Endothelial cell (in vitro differentiated cells): ENCODE measurements around the gene GBA2. TPM values are rescaled to one million over a fixed set of nuclear protein-coding genes. Genes with fewer than 3 reads are reported as not detected.

Experiments used
- DNase-seq: peaks from one replicate; pipeline ENCODE4 v3.0.0; 2021; ENCODE audit warnings: low spot score
- H3K27ac Mint-ChIP-seq: one replicate; pipeline ENCODE4 v1.8.0; 2021; ENCODE audit warnings: mixed read lengths, inconsistent platforms; ENCODE audit not compliant: unreplicated experiment
- H3K27me3 Mint-ChIP-seq: one replicate; pipeline ENCODE4 v1.8.0; 2021; ENCODE audit warnings: mild to moderate bottlenecking, moderate library complexity, mixed read lengths, inconsistent platforms; ENCODE audit not compliant: unreplicated experiment
- H3K36me3 Mint-ChIP-seq: one replicate; pipeline ENCODE4 v1.8.0; 2021; ENCODE audit warnings: mild to moderate bottlenecking, low read depth, mixed read lengths, inconsistent platforms; ENCODE audit not compliant: unreplicated experiment
- H3K4me1 Mint-ChIP-seq: one replicate; pipeline ENCODE4 v1.8.0; 2021; ENCODE audit warnings: mild to moderate bottlenecking, mixed read lengths, inconsistent platforms; ENCODE audit not compliant: unreplicated experiment
- H3K4me3 Mint-ChIP-seq: one replicate; pipeline ENCODE4 v1.8.0; 2021; ENCODE audit warnings: mild to moderate bottlenecking, mixed read lengths, inconsistent platforms; ENCODE audit not compliant: unreplicated experiment
- H3K9me3 Mint-ChIP-seq: one replicate; pipeline ENCODE4 v1.8.0; 2021; ENCODE audit warnings: mixed read lengths, inconsistent platforms; ENCODE audit not compliant: unreplicated experiment
- CTCF ChIP-seq: fragments of 200-600 bp; sonication (generic); IDR thresholded peaks from one replicate; pipeline ENCODE4 v1.5.0; 2021; ENCODE audit warnings: antibody characterized with exemption; ENCODE audit not compliant: unreplicated experiment
- total RNA-seq: library from RNA; stranded (reverse); fragmentation: NEBNext Ultra II Directional; extraction: Animal tissue kit (Norgen Biotek cat#: 25700); gene quantifications from one replicate; pipeline ENCODE4 v1.2.1, GENCODE V29; 2021; ENCODE audit not compliant: unreplicated experiment

Gene GBA2
- total RNA-seq, 1 donor from 2014 or later = 200 TPM

- no peak for DNase-seq
- Mint-ChIP-seq H3K4me3 (no peak overlapping the region), H3K27me3 (peaks cover 12% of the 10 kb centered on the region), H3K36me3 (peaks cover 5% of the 10 kb centered on the region), H3K4me1 (peaks cover 37% of the 10 kb centered on the region), H3K9me3 (no peaks in the 10 kb centered on the region), H3K27ac (no peak overlapping the region)
- TF ChIP-seq CTCF = no peak
These were observed 43.2 kb upstream of the GBA2 start for GRCh38 chr9:35792024-35792813.

GRCh38 chr9:35791297-35791921, 42.4 kb upstream of the GBA2 start, which contains the start of gene NPR2:
TSS of gene NPR2 (plus strand) at chr9:35791591. CDS start at chr9:35792409, 818 bp downstream.
- Mint-ChIP-seq H3K4me3 (peak within 1 kb of the TSS; percentile 86), H3K27me3 (peaks cover 12% of the 10 kb centered on the region), H3K4me1 (peaks cover 37% of the 10 kb centered on the region), H3K36me3 (peaks cover 8% of the 10 kb centered on the region), H3K27ac (peak within 1 kb of the TSS; percentile 83), H3K9me3 (no peaks in the 10 kb centered on the region)
- no peak for TF ChIP-seq CTCF
- peak; percentile 31 for DNase-seq

- TF ChIP-seq CTCF = peak; percentile 85
- Mint-ChIP-seq H3K4me1 (peaks cover 37% of the 10 kb centered on the region), H3K27me3 (peaks cover 14% of the 10 kb centered on the region), H3K4me3 (peak overlapping the region; percentile 86), H3K36me3 (peaks cover 11% of the 10 kb centered on the region), H3K27ac (peak overlapping the region; percentile 83), H3K9me3 (no peaks in the 10 kb centered on the region)
- peak; percentile 72 for DNase-seq
These were observed 41.6 kb upstream of the GBA2 start for GRCh38 chr9:35790385-35791296.

GRCh38 chr9:35790025-35790384, 41.0 kb upstream of the GBA2 start:
- Mint-ChIP-seq H3K9me3 (no peaks in the 10 kb centered on the region), H3K27me3 (peaks cover 14% of the 10 kb centered on the region), H3K36me3 (peaks cover 11% of the 10 kb centered on the region), H3K27ac (no peak overlapping the region), H3K4me1 (peaks cover 30% of the 10 kb centered on the region), H3K4me3 (no peak overlapping the region)
- DNase-seq = no peak
- no peak for TF ChIP-seq CTCF
